Prostate gland (tissue), 2 donors: Measurements from ENCODE around the gene RARB. TPM values are rescaled to one million over a fixed set of nuclear protein-coding genes. Genes with fewer than 3 reads are reported as not detected.

ENCODE experiments used
- DNase-seq: peaks from one replicate; pipeline ENCODE4 v3.0.0-alpha.2; 2019; ENCODE audit warnings: low spot score
- H3K27ac ChIP-seq, 2 donors: fragments of 200-600 bp; sonication (generic); 2 replicates each; pipeline ENCODE4 v1.5.1; 2017 to 2019
- H3K27me3 ChIP-seq: fragments of 200-600 bp; sonication (generic); replicated peaks from 2 replicates; pipeline ENCODE4 v1.5.1; 2019; ENCODE audit not compliant: insufficient read depth
- H3K36me3 ChIP-seq, 2 donors: fragments of 200-600 bp; sonication (generic); 1 replicate in 1 of 2; 2 replicates in 1 of 2; pipeline versions ENCODE4 v1.5.1 to v1.8.1; 2017 to 2019
- H3K4me1 ChIP-seq: fragments of 200-600 bp; sonication (generic); replicated peaks from 2 replicates; pipeline ENCODE4 v1.5.1; 2019
- H3K4me3 ChIP-seq, 2 donors: fragments of 200-600 bp; sonication (generic); 2 replicates each; pipeline ENCODE4 v1.5.1; 2017 to 2019
- H3K9me3 ChIP-seq: fragments of 200-600 bp; sonication (generic); 2 replicates; pipeline ENCODE4 v1.5.1; 2017
- POLR2A ChIP-seq: fragments of 450-650 bp; IDR thresholded peaks from one replicate; pipeline ENCODE4 v1.6.1; 2016; ENCODE audit warnings: antibody characterized with exemption, mild to moderate bottlenecking
- POLR2AphosphoS5 ChIP-seq: sonication (generic); formaldehyde crosslinking; IDR thresholded peaks from one replicate; pipeline ENCODE4 v1.6.1; 2017; ENCODE audit warnings: antibody characterized with exemption
- WGBS: methylation state at CpG from one replicate; pipeline ENCODE4 v1.1.5; 2018; 5-methylcytosine and 5-hydroxymethylcytosine counted together
- intact Hi-C: fragments of 100-400 bp; cut with DNase I; formaldehyde crosslinking; loops from one replicate; pipeline ENCODE4 v1.14.2; 2022
- total RNA-seq, 2 donors: library from RNA; depleted of rRNA; stranded (reverse); fragments of >200 nt; gene quantifications; one replicate each; pipeline ENCODE4 v1.1.0, GENCODE V29; 2016
- TF ChIP-seq, protein P1 (sequence below), 4 experiments: fragments of 200-600 bp in 2 of 4; fragments of 450-650 bp in 2 of 4; sonication (generic) in 2 of 4; IDR thresholded peaks; 1 replicate in 3 of 4; 2 replicates in 1 of 4; pipeline ENCODE4 v1.5.1; 2016 to 2019; ENCODE audit warnings: antibody characterized with exemption in 4 of 4, mild to moderate bottlenecking in 2 of 4, moderate library complexity in 2 of 4

The RARB gene
- total RNA-seq, 2 donors from 2014 or later = 4.4 to 17.2 TPM

DNA sequence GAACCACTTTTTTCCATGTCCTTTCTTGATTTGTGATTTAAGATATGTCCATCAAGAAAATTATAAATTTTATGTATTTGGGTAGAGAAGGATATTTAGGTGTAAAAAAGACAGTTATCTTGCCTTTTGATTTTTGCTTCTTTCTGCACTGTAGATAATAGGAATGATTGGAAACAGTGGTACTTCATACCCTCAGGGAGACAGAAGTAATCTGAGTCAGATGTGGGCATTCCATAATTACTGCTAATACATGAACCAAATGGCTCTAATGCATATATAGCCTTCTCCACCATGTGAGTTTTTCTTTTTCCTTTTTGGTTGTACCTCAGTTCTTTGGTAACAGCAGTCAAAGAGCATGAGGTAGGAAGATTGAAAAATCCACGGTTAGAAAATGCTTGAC, 67.2 kb downstream of the RARB start:
- H3K36me3 ChIP-seq = no peaks in the 10 kb centered on the region
- DNase-seq = no peak
- 90% methylated on average over 1 of the region's 1 CpG for WGBS
- intact Hi-C loops = no loop called here
- H3K27me3 ChIP-seq = no peaks in the 10 kb centered on the region
- no peaks in the 10 kb centered on the region for H3K4me1 ChIP-seq
- H3K27ac ChIP-seq = no peak overlapping the region
- no peaks in the 10 kb centered on the region for H3K9me3 ChIP-seq
- TF ChIP-seq, protein P1, sequence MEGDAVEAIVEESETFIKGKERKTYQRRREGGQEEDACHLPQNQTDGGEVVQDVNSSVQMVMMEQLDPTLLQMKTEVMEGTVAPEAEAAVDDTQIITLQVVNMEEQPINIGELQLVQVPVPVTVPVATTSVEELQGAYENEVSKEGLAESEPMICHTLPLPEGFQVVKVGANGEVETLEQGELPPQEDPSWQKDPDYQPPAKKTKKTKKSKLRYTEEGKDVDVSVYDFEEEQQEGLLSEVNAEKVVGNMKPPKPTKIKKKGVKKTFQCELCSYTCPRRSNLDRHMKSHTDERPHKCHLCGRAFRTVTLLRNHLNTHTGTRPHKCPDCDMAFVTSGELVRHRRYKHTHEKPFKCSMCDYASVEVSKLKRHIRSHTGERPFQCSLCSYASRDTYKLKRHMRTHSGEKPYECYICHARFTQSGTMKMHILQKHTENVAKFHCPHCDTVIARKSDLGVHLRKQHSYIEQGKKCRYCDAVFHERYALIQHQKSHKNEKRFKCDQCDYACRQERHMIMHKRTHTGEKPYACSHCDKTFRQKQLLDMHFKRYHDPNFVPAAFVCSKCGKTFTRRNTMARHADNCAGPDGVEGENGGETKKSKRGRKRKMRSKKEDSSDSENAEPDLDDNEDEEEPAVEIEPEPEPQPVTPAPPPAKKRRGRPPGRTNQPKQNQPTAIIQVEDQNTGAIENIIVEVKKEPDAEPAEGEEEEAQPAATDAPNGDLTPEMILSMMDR (IDR thresholded peaks at IDR 0.05) = no peak
- no peak for TF ChIP-seq POLR2AphosphoS5
- TF ChIP-seq POLR2A = no peak
- H3K4me3 ChIP-seq = no peak overlapping the region

DNA sequence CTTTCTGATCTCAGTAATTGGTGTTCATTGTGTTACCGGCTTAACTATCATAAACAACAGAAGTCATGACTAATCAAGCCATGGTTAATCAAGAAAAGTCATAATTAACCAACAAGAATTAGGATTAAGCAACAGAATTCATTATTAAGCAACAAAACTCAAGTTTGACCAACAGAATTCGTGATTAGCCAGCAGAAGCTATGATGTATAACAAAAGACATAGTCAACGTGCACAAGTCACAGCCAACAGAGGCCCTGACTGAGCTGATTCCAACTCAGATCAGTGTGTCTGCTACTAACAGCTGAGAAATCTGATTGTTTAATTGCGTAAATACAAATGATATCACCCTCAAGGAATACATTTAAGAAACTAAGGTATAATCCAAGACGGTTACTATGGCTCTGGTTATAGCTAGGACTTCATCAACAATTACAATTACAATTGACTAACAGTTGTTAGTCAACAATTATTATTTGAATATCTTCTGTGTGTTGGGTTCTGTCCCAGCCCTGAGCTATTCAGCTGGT, 67.7 kb downstream of the RARB start:
- H3K27ac ChIP-seq = no peak overlapping the region
- WGBS = 92% methylated on average over 5 of the region's 5 CpGs
- no peak for DNase-seq
- no peak overlapping the region for H3K4me3 ChIP-seq
- no peaks in the 10 kb centered on the region for H3K9me3 ChIP-seq
- no peaks in the 10 kb centered on the region for H3K4me1 ChIP-seq
- intact Hi-C loops = no loop called here
- TF ChIP-seq POLR2A (no peak), POLR2AphosphoS5 (no peak)
- TF ChIP-seq, protein P1 (IDR thresholded peaks at IDR 0.05) = no peak
- no peaks in the 10 kb centered on the region for H3K36me3 ChIP-seq
- H3K27me3 ChIP-seq = no peaks in the 10 kb centered on the region

DNA sequence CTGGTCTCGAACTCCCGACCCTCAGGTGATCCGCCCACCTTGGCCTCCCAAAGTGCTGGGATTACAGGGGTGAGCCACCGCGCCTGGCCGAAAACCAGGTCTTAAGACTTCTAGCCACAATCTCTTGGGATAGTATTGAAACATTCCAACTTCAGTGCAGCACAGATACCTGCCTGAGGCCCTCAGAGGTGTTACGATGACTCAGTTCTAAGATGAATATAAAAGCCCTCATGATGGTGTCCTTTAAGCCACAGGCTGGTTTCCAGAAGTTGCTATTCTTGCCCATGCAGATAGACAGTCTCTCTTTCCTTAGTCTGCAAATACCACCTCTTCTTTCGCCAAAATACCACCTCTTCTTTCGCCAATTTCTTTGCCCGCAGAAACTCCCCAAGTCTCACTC, 69.0 kb downstream of the RARB start:
- 98% methylated on average over 10 of the region's 10 CpGs for WGBS

DNA sequence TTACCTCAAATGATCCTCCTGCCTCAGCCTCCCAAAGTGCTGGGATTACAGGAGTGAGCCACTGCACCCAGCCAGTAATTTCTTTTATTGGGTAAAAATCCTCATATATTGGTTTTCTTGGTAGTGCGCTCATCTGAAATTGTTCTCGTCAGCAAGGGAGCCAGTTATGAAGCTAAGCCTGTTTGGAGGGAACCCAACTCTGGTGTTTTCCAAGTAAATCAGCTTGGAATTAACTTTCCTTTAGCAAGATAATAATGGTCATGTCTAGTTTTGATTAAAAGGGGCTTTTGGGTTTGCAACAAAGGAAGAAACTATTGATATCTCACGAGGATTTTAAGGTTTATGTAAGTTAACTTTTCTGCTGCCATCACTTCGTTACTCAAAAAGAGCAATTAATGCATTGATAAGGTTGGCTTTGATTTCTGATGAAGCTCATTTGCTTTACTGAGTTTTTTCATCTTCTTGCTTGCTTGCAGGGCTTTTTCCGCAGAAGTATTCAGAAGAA, 72.7 kb downstream of the RARB start:
- 90% methylated on average over 5 of the region's 5 CpGs for WGBS
- Histone ChIP-seq H3K9me3 (no peaks in the 10 kb centered on the region), H3K4me1 (no peaks in the 10 kb centered on the region), H3K4me3 (no peak overlapping the region), H3K36me3 (no peaks in the 10 kb centered on the region), H3K27ac (no peak overlapping the region), H3K27me3 (no peaks in the 10 kb centered on the region)
- no peak for TF ChIP-seq POLR2AphosphoS5
- TF ChIP-seq POLR2A = no peak
- TF ChIP-seq, protein P1 (IDR thresholded peaks at IDR 0.05) = no peak
- intact Hi-C loops = loop anchor here (10.0 kb wide), 1 partner anchor 346 kb away; no protein-coding TSS in a partner anchor
- no peak for DNase-seq

More for the DNA sequence above, 69.0 kb downstream of the RARB start:
- H3K36me3 ChIP-seq = no peaks in the 10 kb centered on the region
- DNase-seq = no peak
- H3K27ac ChIP-seq = no peak overlapping the region
- intact Hi-C loops = no loop called here
- H3K27me3 ChIP-seq = no peaks in the 10 kb centered on the region
- H3K4me3 ChIP-seq = no peak overlapping the region
- H3K9me3 ChIP-seq = no peaks in the 10 kb centered on the region
- TF ChIP-seq POLR2AphosphoS5 = no peak
- no peak for TF ChIP-seq POLR2A
- TF ChIP-seq, protein P1 (IDR thresholded peaks at IDR 0.05) = no peak
- no peaks in the 10 kb centered on the region for H3K4me1 ChIP-seq

DNA sequence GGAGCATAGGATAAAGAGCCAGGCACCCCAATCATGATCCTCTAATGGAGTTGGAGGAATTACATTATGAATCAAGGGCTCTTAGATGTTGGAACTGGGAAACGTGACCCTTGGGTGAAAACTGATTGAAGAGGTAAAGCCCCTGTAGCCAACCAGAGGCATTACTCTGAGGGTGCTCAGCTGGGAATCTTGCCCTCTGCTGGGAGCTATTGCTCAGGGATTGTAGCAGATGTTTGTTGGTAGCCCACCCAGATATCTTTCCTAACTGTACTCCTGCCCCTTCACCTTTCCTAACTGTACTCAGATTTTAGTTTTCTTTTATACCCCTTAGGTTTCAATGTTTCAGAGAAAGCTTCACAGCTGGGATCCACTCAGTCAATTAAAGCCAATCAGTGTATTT, 74.2 kb downstream of the RARB start:
- WGBS = 94% methylated on average over 1 of the region's 1 CpG
- Histone ChIP-seq H3K27me3 (no peaks in the 10 kb centered on the region), H3K4me1 (no peaks in the 10 kb centered on the region), H3K27ac (no peak overlapping the region), H3K36me3 (no peaks in the 10 kb centered on the region), H3K9me3 (no peaks in the 10 kb centered on the region), H3K4me3 (no peak overlapping the region)
- intact Hi-C loops = loop anchor here (10.0 kb wide), 1 partner anchor 347 kb away; no protein-coding TSS in a partner anchor
- no peak for TF ChIP-seq POLR2AphosphoS5
- TF ChIP-seq, protein P1 (IDR thresholded peaks at IDR 0.05) = no peak
- no peak for DNase-seq
